NOMO-1 treated with dmso at 0.1 percent for 144 hours (cell line): ENCODE measurements around the gene COL16A1.

Experiments used
- DNase-seq: peaks from one replicate; lab custom pipeline; 2025; ENCODE audit not compliant: unreplicated experiment; lab: John Stamatoyannopoulos, UW

Gene COL16A1

GRCh38 chr1:31703431-31704270, at the start of gene COL16A1:
COL16A1 (minus strand) TSS chr1:31704017; CDS start chr1:31702193, 1,824 bp downstream.
- no peak for DNase-seq

- no peak for DNase-seq
These were observed 49.2 kb upstream of the COL16A1 start for GRCh38 chr1:31752952-31753475.

DNA sequence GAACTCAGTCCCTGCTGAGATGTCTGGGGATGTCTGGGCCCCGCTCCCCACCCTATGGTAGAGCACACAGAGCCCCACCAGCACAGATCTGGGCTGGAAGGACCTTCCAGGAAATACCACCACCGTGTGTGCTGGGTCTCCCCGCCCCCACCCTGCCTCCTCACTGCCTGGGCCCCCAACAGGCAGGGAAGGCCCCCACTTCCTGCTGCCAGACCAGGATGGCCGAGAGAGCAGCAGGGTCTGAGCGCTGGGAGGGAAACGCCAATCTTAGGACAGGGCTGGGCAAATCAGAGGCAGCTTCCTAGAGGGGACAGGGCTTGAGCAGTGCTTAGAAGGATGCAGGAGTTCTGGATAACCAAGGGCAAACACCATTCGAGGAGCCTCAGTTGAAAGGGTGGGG, 48.4 kb upstream of the COL16A1 start:
- no peak for DNase-seq

DNA sequence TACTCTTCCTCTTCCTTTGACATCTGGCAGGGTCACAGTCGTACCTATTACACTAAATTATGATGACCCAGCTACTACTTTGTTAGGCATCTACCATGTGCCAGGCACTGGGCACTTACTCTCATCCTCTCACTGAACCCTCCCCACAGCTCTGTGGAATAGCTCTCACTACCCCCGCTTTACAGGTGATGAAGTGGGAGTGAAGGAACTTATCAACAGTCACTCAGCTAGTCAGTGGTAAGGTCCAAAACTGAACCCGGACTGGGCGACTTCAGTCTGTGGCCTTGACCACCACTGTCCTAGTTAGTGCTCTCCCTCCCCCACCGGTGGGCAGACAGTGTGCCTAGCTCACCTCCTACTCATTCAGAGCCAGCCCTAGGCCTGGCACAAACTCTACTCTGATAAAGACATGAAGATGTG, 48.0 kb upstream of the COL16A1 start:
- no peak for DNase-seq

- peak; percentile 28 for DNase-seq
These were observed 47.2 kb upstream of the COL16A1 start for GRCh38 chr1:31750858-31751510.

GRCh38 chr1:31749785-31750735, 46.2 kb upstream of the COL16A1 start:
- DNase-seq, result no peak

DNA sequence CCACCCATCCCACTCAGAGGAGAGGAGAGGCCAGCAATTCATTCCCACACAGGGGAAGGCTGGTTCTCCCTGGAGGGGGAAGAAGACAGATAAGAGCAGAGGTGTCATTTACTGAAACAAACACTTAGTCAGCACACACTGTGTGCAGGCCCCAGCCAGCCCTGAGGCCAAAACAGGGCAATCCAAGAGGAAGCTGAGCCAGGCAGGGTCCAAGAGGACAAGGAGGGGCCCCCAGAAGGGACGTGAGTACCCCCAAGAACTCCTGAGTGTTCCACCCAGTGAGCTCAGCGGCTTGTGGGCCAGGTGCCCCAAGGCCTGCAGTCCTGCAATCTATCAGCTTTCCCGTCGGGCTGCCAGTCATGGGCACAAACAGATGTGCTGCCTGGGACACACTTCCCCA, 44.5 kb upstream of the COL16A1 start:
- DNase-seq, result no peak

DNA sequence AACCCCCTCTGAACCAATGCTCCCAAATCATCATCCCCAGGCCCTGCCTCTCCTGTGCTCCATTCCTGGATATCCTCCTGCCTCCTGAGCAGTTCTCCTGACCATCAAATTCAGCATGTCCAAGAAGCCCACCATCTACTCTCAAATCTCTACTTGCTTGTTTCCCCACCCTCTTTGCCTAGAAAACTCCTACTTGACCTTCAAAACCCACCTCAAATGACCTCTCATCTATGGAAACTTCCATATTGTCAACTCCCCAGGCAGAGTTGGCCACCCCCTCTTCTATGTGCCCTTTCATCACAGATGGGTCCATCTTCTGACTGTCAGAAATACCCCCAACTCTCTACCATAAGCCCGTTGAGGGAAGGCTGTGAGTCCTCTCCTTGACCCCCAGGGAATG, 43.5 kb upstream of the COL16A1 start:
- DNase-seq, result no peak

DNA sequence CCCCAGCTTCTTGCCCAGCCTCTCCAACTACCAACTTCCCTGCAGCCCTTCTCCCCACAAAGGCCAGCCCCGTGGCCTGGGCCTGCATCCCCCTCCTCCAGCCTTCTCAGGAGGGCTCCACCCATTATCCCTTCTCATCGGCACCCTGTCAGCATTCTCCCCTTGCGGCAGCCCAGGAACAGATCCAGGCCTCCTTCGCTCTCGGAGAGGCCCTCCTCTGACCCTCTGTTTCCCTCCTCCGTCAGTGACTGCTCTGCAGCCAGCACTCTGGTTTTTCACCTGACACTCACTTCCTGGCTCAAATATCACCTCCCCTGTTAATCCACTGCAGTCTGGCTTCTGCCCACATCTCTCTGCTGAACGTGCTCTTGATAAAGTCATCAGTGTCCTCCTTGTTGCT, 42.9 kb upstream of the COL16A1 start:
- no peak for DNase-seq

GRCh38 chr1:31745946-31746670, 42.3 kb upstream of the COL16A1 start:
- DNase-seq, result no peak

DNA sequence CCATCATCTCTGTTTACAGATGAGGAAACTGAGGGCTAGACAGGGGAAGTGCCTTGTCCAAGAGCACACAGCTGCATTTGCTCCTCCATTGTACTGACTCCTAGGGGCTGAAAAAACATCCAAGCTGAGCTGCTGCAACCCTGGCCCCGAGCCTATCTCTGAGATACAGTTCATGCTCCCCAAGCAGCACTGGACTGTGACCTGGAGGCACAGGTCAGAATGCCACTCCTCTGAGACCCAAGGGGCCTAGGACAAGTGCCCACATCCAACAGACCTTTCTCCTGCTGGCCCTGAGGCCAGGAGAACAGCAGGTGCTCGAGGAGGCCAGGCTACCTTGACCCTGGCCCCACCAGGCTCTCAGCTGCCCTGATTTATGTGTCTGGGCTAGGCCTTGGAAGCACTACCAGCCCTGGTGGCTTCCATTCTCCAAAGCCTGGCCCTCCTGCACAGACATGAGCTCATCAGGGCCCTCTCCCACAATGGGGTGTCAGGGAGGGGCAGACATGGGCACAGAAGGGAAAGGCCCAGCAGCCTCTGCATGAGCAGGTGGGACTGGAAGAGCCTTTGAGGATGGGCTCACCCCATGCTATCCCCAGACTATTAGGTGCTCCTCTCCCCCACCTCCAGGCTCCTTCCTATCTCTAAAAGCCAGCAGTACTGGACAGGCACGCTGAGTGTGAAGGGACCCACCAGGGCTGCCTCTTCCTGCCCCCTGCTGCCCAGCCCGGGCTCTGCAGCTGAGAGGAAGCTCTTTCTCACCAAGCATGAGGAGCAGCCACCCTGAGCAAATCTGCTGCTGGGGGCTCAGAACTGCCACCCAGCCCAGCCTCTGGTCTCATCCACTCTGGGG, 41.5 kb upstream of the COL16A1 start:
- no peak for DNase-seq

- no peak for DNase-seq
These were observed 40.5 kb upstream of the COL16A1 start for GRCh38 chr1:31744165-31744888.

- DNase-seq, result no peak
These were observed 38.8 kb upstream of the COL16A1 start for GRCh38 chr1:31742462-31743212.

DNA sequence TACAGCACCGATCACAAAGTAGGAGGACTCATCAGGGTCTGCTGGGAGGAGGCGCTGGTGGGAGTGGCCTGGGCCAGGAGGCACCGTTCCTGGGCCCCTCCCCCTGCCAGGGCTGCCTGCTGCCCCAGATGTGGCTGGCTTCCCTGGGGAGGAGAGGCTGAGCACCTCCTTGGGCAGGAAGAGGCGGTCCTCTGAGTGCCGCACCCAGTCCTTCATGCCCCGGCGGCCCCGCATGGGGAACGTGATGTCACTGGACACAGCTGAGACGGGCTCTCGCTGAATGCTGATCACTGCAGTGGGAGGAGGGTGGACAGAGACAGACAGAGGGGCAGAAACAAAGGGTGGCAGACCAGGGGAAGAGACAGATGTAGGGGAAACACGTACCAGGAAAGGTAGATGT, 35.5 kb upstream of the COL16A1 start:
- no peak for DNase-seq

GRCh38 chr1:31736675-31737074, 32.9 kb upstream of the COL16A1 start:
- DNase-seq, result no peak

GRCh38 chr1:31735571-31735970, 31.8 kb upstream of the COL16A1 start:
- no peak for DNase-seq

GRCh38 chr1:31734582-31735107, 30.8 kb upstream of the COL16A1 start:
- DNase-seq, result no peak
